ENCODE results near the gene SDR39U1. TPM values are rescaled to one million over a fixed set of nuclear protein-coding genes. Genes with fewer than 3 reads are reported as not detected.

SDR39U1 gene
- total RNA-seq, 4 donors from 2014 or later: 21.0 to 39.1 (median 30.2) TPM

- no peak for TF ChIP-seq CTCF (IDR thresholded peaks at IDR 0.05)
- peak in 1 of 2 donors; percentile 16 for DNase-seq (ENCODE audit: low spot score in 2 of 2)
- 83 to 91% methylated on average over 12 to 18 of the region's 18 CpGs for WGBS, 2 donors
- intact Hi-C loops (cut with DNase I; ENCODE audit: low total_unique reads): loop anchor here (5.0 kb wide), 1 partner anchor 62 kb away; the partner anchor contains the start of gene NFATC4
- H3K4me3 ChIP-seq (ENCODE audit: low read depth, poor library complexity, severe bottlenecking): no peak overlapping the region
Measured at GRCh38 chr14:24428628-24429394, 13.8 kb downstream of the SDR39U1 start.

- peak in 1 of 2 donors; percentile 13 for DNase-seq (ENCODE audit: low spot score in 2 of 2)
- intact Hi-C loops (cut with DNase I; ENCODE audit: low total_unique reads): loop anchor here (5.0 kb wide), 1 partner anchor 61 kb away; the partner anchor contains the start of gene NFATC4
- 86% methylated on average over 15 to 18 of the region's 18 CpGs for WGBS, 2 donors
Measured at GRCh38 chr14:24427537-24428508, 14.8 kb downstream of the SDR39U1 start.

GRCh38 chr14:24426912-24427536, 15.6 kb downstream of the SDR39U1 start:
- DNase-seq (ENCODE audit: low spot score in 2 of 2): peak in 1 of 2 donors; percentile 11
- no peak overlapping the region for H3K4me3 ChIP-seq (ENCODE audit: low read depth, poor library complexity, severe bottlenecking)
- TF ChIP-seq CTCF (IDR thresholded peaks at IDR 0.05): no peak
- no peak for TF ChIP-seq POLR2A (IDR thresholded peaks at IDR 0.05)
- WGBS, 2 donors: 57 to 61% methylated on average over 8 of the region's 8 CpGs
- intact Hi-C loops (cut with DNase I; ENCODE audit: low total_unique reads): loop anchor here (5.0 kb wide), 1 partner anchor 60 kb away; the partner anchor contains the start of gene NFATC4

More at GRCh38 chr14:24427537-24428508, 14.8 kb downstream of the SDR39U1 start:
- no peak overlapping the region for H3K4me3 ChIP-seq (ENCODE audit: low read depth, poor library complexity, severe bottlenecking)
- TF ChIP-seq CTCF (IDR thresholded peaks at IDR 0.05): no peak

GRCh38 chr14:24426150-24426911, 16.2 kb downstream of the SDR39U1 start:
- intact Hi-C loops (cut with DNase I; ENCODE audit: low total_unique reads): loop anchor here (5.0 kb wide), 1 partner anchor 59 kb away; the partner anchor contains the start of gene NFATC4
- H3K4me3 ChIP-seq (ENCODE audit: low read depth, poor library complexity, severe bottlenecking): no peak overlapping the region
- TF ChIP-seq POLR2A (IDR thresholded peaks at IDR 0.05) (no peak), CTCF (IDR thresholded peaks at IDR 0.05) (no peak)
- 89 to 91% methylated on average over 2 of the region's 2 CpGs for WGBS, 2 donors
- DNase-seq (ENCODE audit: low spot score in 2 of 2): peak in 1 of 2 donors; percentile 8

GRCh38 chr14:24425704-24426103, 16.9 kb downstream of the SDR39U1 start:
- WGBS, 2 donors: 17 to 34% methylated on average over 3 of the region's 3 CpGs
- H3K4me3 ChIP-seq (ENCODE audit: low read depth, poor library complexity, severe bottlenecking): no peak overlapping the region
- intact Hi-C loops (cut with DNase I; ENCODE audit: low total_unique reads): loop anchor here (5.0 kb wide), 1 partner anchor 58 kb away; the partner anchor contains the start of gene NFATC4
- DNase-seq (ENCODE audit: low spot score in 2 of 2): peak in 1 of 2 donors; percentile 54
- TF ChIP-seq CTCF (IDR thresholded peaks at IDR 0.05) (no peak), POLR2A (IDR thresholded peaks at IDR 0.05) (no peak)

All from lower leg skin (tissue), 4 donors.